Prostate gland (tissue), 2 donors: ENCODE results near the gene DCC. TPM values are rescaled to one million over a fixed set of nuclear protein-coding genes. Genes with fewer than 3 reads are reported as not detected.

Experiments
- DNase-seq: peaks from one replicate; pipeline ENCODE4 v3.0.0-alpha.2; 2019; ENCODE audit warnings: low spot score
- H3K27ac ChIP-seq, 2 donors: fragments of 200-600 bp; sonication (generic); 2 replicates each; pipeline ENCODE4 v1.5.1; 2017 to 2019
- H3K27me3 ChIP-seq: fragments of 200-600 bp; sonication (generic); replicated peaks from 2 replicates; pipeline ENCODE4 v1.5.1; 2019; ENCODE audit not compliant: insufficient read depth
- H3K36me3 ChIP-seq, 2 donors: fragments of 200-600 bp; sonication (generic); 1 replicate in 1 of 2; 2 replicates in 1 of 2; pipeline versions ENCODE4 v1.5.1 to v1.8.1; 2017 to 2019
- H3K4me1 ChIP-seq: fragments of 200-600 bp; sonication (generic); replicated peaks from 2 replicates; pipeline ENCODE4 v1.5.1; 2019
- H3K4me3 ChIP-seq, 2 donors: fragments of 200-600 bp; sonication (generic); 2 replicates each; pipeline ENCODE4 v1.5.1; 2017 to 2019
- H3K9me3 ChIP-seq: fragments of 200-600 bp; sonication (generic); 2 replicates; pipeline ENCODE4 v1.5.1; 2017
- CTCF ChIP-seq, 4 experiments: fragments of 200-600 bp in 2 of 4; fragments of 450-650 bp in 2 of 4; sonication (generic) in 2 of 4; IDR thresholded peaks; 1 replicate in 3 of 4; 2 replicates in 1 of 4; pipeline ENCODE4 v1.5.1; 2016 to 2019; ENCODE audit warnings: antibody characterized with exemption in 4 of 4, mild to moderate bottlenecking in 2 of 4, moderate library complexity in 2 of 4
- POLR2A ChIP-seq: fragments of 450-650 bp; IDR thresholded peaks from one replicate; pipeline ENCODE4 v1.6.1; 2016; ENCODE audit warnings: antibody characterized with exemption, mild to moderate bottlenecking
- POLR2AphosphoS5 ChIP-seq: sonication (generic); formaldehyde crosslinking; IDR thresholded peaks from one replicate; pipeline ENCODE4 v1.6.1; 2017; ENCODE audit warnings: antibody characterized with exemption
- WGBS: methylation state at CpG from one replicate; pipeline ENCODE4 v1.1.5; 2018; 5-methylcytosine and 5-hydroxymethylcytosine counted together
- intact Hi-C: fragments of 100-400 bp; cut with DNase I; formaldehyde crosslinking; loops from one replicate; pipeline ENCODE4 v1.14.2; 2022
- total RNA-seq, 2 donors: library from RNA; depleted of rRNA; stranded (reverse); fragments of >200 nt; gene quantifications; one replicate each; pipeline ENCODE4 v1.1.0, GENCODE V29; 2016

DCC gene
- total RNA-seq, 2 donors from 2014 or later, result 0.55 to 3.7 TPM

- TF ChIP-seq CTCF (IDR thresholded peaks at IDR 0.05) (no peak), POLR2A (no peak), POLR2AphosphoS5 (no peak)
- intact Hi-C loops, result no loop called here
- Histone ChIP-seq H3K4me3 (no peak overlapping the region), H3K27ac (no peak overlapping the region), H3K36me3 (no peaks in the 10 kb centered on the region), H3K4me1 (no peaks in the 10 kb centered on the region), H3K9me3 (no peaks in the 10 kb centered on the region), H3K27me3 (no peaks in the 10 kb centered on the region)
- no peak for DNase-seq
- WGBS, result 47% methylated on average over 4 of the region's 4 CpGs
These were observed 312.4 kb downstream of the DCC start for GRCh38 chr18:52652391-52652790.

GRCh38 chr18:52657043-52657805 lies 317.2 kb downstream of the DCC start:
- H3K4me1 ChIP-seq, result no peaks in the 10 kb centered on the region
- H3K27ac ChIP-seq, result no peak overlapping the region
- intact Hi-C loops, result no loop called here
- no peaks in the 10 kb centered on the region for H3K9me3 ChIP-seq
- no peak overlapping the region for H3K4me3 ChIP-seq
- H3K36me3 ChIP-seq, result no peaks in the 10 kb centered on the region
- TF ChIP-seq POLR2AphosphoS5, result no peak
- TF ChIP-seq POLR2A, result no peak
- TF ChIP-seq CTCF (IDR thresholded peaks at IDR 0.05), result no peak
- 73% methylated on average over 8 of the region's 8 CpGs for WGBS
- DNase-seq, result no peak
- no peaks in the 10 kb centered on the region for H3K27me3 ChIP-seq

DNA sequence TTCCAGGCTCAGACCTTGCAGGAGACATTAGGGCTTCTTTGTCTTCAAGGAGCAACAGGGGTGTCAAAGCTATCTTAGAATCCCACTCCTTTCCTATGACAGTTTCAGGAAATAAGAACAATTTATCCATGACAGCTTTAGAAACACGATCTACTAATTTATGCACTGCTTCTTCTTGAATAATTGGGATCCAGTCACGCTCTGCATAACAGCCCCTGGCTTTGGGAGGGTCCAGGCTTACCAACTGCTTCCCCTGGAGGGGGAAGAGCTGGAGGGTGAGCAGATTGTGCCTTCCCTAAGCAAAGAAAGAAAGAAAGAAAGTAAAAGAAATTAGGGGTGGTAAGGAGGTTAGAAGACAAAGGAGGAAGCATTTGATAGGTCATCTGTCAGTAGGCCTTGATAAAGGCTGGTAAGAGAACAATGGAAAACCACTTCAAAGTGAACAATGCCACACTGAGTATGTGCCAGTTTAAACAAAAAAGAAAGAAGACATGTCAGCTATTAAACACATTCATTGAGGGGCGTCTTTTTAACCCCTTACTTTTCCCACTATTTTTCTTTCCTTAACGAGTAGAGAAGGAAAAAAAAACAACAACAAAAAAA lies 327.6 kb downstream of the DCC start:
- WGBS, result 44% methylated on average over 4 of the region's 4 CpGs

DNA sequence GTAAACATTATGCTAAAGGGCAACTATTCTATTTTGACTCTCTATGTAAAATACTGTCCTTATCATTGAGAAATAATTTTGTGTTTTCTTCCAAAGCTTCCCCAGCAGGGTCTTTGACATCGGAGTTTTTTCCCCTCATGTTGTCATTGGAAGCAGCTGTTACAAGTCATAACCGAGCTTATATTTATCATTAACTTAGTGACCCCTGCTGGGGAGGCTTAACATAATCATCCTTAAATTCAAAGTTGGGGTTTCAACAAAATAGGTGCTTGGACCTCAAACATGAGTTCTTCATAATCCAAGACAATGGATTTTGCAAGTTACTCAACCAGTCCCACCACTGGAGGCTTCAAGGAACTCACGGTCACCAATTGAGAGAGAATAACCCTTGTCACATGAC lies 330.9 kb downstream of the DCC start:
- Histone ChIP-seq H3K36me3 (no peaks in the 10 kb centered on the region), H3K27me3 (no peaks in the 10 kb centered on the region), H3K4me3 (no peak overlapping the region), H3K27ac (no peak overlapping the region), H3K4me1 (no peaks in the 10 kb centered on the region), H3K9me3 (no peaks in the 10 kb centered on the region)
- intact Hi-C loops, result loop anchor here (5.0 to 10.0 kb wide), 2 partner anchors 334 to 1006 kb away; no protein-coding TSS in a partner anchor
- no peak for TF ChIP-seq POLR2AphosphoS5
- peak in 2 of 4 experiments; percentile 10 to 29 for TF ChIP-seq CTCF (IDR thresholded peaks at IDR 0.05)
- TF ChIP-seq POLR2A, result no peak
- peak; percentile 9 for DNase-seq
- 8% methylated on average over 3 of the region's 3 CpGs for WGBS

More for the DNA sequence above, 327.6 kb downstream of the DCC start:
- H3K27me3 ChIP-seq, result no peaks in the 10 kb centered on the region
- DNase-seq, result no peak
- H3K9me3 ChIP-seq, result no peaks in the 10 kb centered on the region
- intact Hi-C loops, result no loop called here
- no peaks in the 10 kb centered on the region for H3K36me3 ChIP-seq
- no peak overlapping the region for H3K4me3 ChIP-seq
- H3K4me1 ChIP-seq, result no peaks in the 10 kb centered on the region
- H3K27ac ChIP-seq, result no peak overlapping the region
- TF ChIP-seq POLR2AphosphoS5 (no peak), POLR2A (no peak), CTCF (IDR thresholded peaks at IDR 0.05) (no peak)
